H1 (cell line): Measurements from ENCODE around the gene FBXO34. TPM values are rescaled to one million over a fixed set of nuclear protein-coding genes. Genes with fewer than 3 reads are reported as not detected.

Experiments
- CTCF ChIA-PET: fragments of 300-600 bp; sonication (Branson Sonifier 250); formaldehyde crosslinking; loops from one replicate; lab custom pipeline; 2021; ENCODE audit not compliant: partially characterized antibody; lab: Charles Lee
- POLR2A ChIA-PET: fragments of 300-600 bp; sonication (Branson Sonifier 250); formaldehyde crosslinking; loops from one replicate; lab custom pipeline; 2021; ENCODE audit warnings: inconsistent platforms; ENCODE audit not compliant: partially characterized antibody; lab: Charles Lee
- DNase-seq, 2 experiments: peaks; one replicate each; pipeline versions ENCODE4 v3.0.0 to v3.0.0-alpha.2; 2010 to 2022; ENCODE audit warnings: low spot score in 2 of 2, low read depth in 1 of 2, mixed read lengths in 1 of 2
- FAIRE-seq: peaks from 2 replicates; lab custom pipeline; 2011; peaks lifted over from hg19 to GRCh38; lab: Jason Lieb, UNC
- H2AFZ ChIP-seq: 2 replicates; pipeline ENCODE4 v1.8.1; 2012; ENCODE audit warnings: low read length, inconsistent platforms
- H2AK5ac ChIP-seq: 2 replicates; pipeline ENCODE4 v1.6.1; 2013; ENCODE audit warnings: low read depth, low read length
- H2BK120ac ChIP-seq: replicated peaks from 2 replicates; pipeline ENCODE3; 2013; ENCODE audit warnings: low read depth, low read length, inconsistent platforms
- H2BK12ac ChIP-seq: 2 replicates; pipeline ENCODE4 v1.6.1; 2013; ENCODE audit warnings: low read depth, low read length
- H2BK15ac ChIP-seq: 2 replicates; pipeline ENCODE4 v1.6.1; 2013; ENCODE audit warnings: low read length
- H2BK20ac ChIP-seq: 2 replicates; pipeline ENCODE4 v1.6.1; 2013; ENCODE audit warnings: low read length
- H2BK5ac ChIP-seq: 2 replicates; pipeline ENCODE4 v1.6.1; 2013; ENCODE audit warnings: low read depth, low read length
- H3K14ac ChIP-seq: 2 replicates; pipeline ENCODE4 v1.6.1; 2013; ENCODE audit warnings: inconsistent platforms; ENCODE audit not compliant: insufficient read length
- H3K18ac ChIP-seq: 2 replicates; pipeline ENCODE4 v1.6.1; 2013; ENCODE audit warnings: low read length; ENCODE audit errors: extremely low read depth
- H3K23ac ChIP-seq: 2 replicates; pipeline ENCODE4 v1.6.1; 2013; ENCODE audit warnings: inconsistent platforms; ENCODE audit not compliant: insufficient read length
- H3K23me2 ChIP-seq: 2 replicates; pipeline ENCODE4 v1.6.1; 2013; ENCODE audit warnings: low read depth, low read length
- H3K27ac ChIP-seq: 2 replicates; pipeline ENCODE4 v1.6.1; 2011; ENCODE audit warnings: low read depth, low read length, inconsistent platforms
- H3K27me3 ChIP-seq, 4 experiments: replicated peaks in 1 of 4; 1 replicate in 1 of 4; 2 replicates in 3 of 4; pipeline versions ENCODE4 v1.6.1 to v1.8.1; 2011 to 2013; ENCODE audit warnings: low read length in 3 of 4, mild to moderate bottlenecking in 3 of 4, inconsistent platforms in 2 of 4, mixed read lengths in 2 of 4, moderate library complexity in 1 of 4; ENCODE audit not compliant: control insufficient read depth in 3 of 4, insufficient read depth in 3 of 4; ENCODE audit errors: extremely low read depth in 1 of 4
- H3K36me3 ChIP-seq, 4 experiments: 2 replicates each; pipeline versions ENCODE4 v1.6.1 to v1.8.1; 2011 to 2013; ENCODE audit warnings: mild to moderate bottlenecking in 4 of 4, low read length in 3 of 4, moderate library complexity in 2 of 4, control low read depth in 1 of 4, inconsistent platforms in 1 of 4; ENCODE audit not compliant: insufficient read depth in 4 of 4, control insufficient read depth in 2 of 4
- H3K4ac ChIP-seq: replicated peaks from 2 replicates; pipeline ENCODE3; 2013; ENCODE audit warnings: low read length, low read depth, mixed read lengths, inconsistent platforms; ENCODE audit not compliant: insufficient read length
- H3K4me1 ChIP-seq, 4 experiments: replicated peaks in 1 of 4; 1 replicate in 1 of 4; 2 replicates in 3 of 4; pipeline versions ENCODE4 v1.6.1 to v1.8.1; 2011 to 2013; ENCODE audit warnings: low read length in 3 of 4, inconsistent platforms in 2 of 4, mixed read lengths in 1 of 4; ENCODE audit not compliant: insufficient read depth in 4 of 4, control insufficient read depth in 3 of 4
- H3K4me2 ChIP-seq, 2 experiments: 2 replicates each; pipeline versions ENCODE4 v1.6.1 to v1.8.1; 2011 to 2013; ENCODE audit warnings: low read depth in 2 of 2, low read length in 2 of 2, control low read depth in 1 of 2, inconsistent platforms in 1 of 2, mild to moderate bottlenecking in 1 of 2; ENCODE audit not compliant: insufficient read depth in 1 of 2
- H3K4me3 ChIP-seq, 4 experiments: fragments of 200-600, 300-600 bp in 1 of 4; sonication (generic), shearing (Covaris generic), sonication (Bioruptor Twin) in 1 of 4; 2 replicates each; pipeline versions ENCODE4 v1.5.1 to v1.8.1; 2011 to 2016; ENCODE audit warnings: low read length in 4 of 4, low read depth in 3 of 4, control low read depth in 2 of 4, inconsistent platforms in 2 of 4, mild to moderate bottlenecking in 2 of 4, mixed read lengths in 1 of 4, moderate library complexity in 1 of 4; ENCODE audit not compliant: insufficient read depth in 2 of 4; ENCODE audit errors: extremely low read depth in 1 of 4
- H3K56ac ChIP-seq: replicated peaks from 2 replicates; pipeline ENCODE3; 2013; ENCODE audit warnings: low read depth, mild to moderate bottlenecking, mixed read lengths, low read length, inconsistent platforms; ENCODE audit not compliant: insufficient read length
- H3K79me1 ChIP-seq: 2 replicates; pipeline ENCODE4 v1.6.1; 2013; ENCODE audit warnings: low read depth, low read length, control low read depth
- H3K79me2 ChIP-seq, 2 experiments: 2 replicates each; pipeline versions ENCODE4 v1.6.1 to v1.8.1; 2012 to 2013; ENCODE audit warnings: low read length in 2 of 2, mild to moderate bottlenecking in 2 of 2, inconsistent platforms in 1 of 2; ENCODE audit not compliant: insufficient read depth in 2 of 2, control insufficient read depth in 1 of 2
- H3K9ac ChIP-seq, 4 experiments: replicated peaks in 1 of 4; 1 replicate in 1 of 4; 2 replicates in 3 of 4; pipeline versions ENCODE4 v1.6.1 to v1.8.1; 2011 to 2013; ENCODE audit warnings: low read depth in 3 of 4, low read length in 3 of 4, control low read depth in 2 of 4, mild to moderate bottlenecking in 2 of 4, moderate library complexity in 2 of 4, inconsistent platforms in 1 of 4; ENCODE audit errors: extremely low read depth in 1 of 4
- H3K9me3 ChIP-seq, 2 experiments: 2 replicates each; pipeline versions ENCODE4 v1.6.1 to v1.8.1; 2012 to 2013; ENCODE audit warnings: mild to moderate bottlenecking in 2 of 2, moderate library complexity in 2 of 2, control low read depth in 1 of 2, inconsistent platforms in 1 of 2, low read depth in 1 of 2, low read length in 1 of 2, mixed read lengths in 1 of 2; ENCODE audit not compliant: insufficient read depth in 2 of 2
- H4K20me1 ChIP-seq, 2 experiments: replicated peaks in 1 of 2; 2 replicates each; pipeline versions ENCODE3 to v1.8.1; 2011 to 2013; ENCODE audit warnings: inconsistent platforms in 2 of 2, low read length in 2 of 2, mild to moderate bottlenecking in 1 of 2; ENCODE audit not compliant: insufficient read depth in 2 of 2, control insufficient read depth in 1 of 2
- H4K5ac ChIP-seq: 2 replicates; pipeline ENCODE4 v1.6.1; 2013; ENCODE audit warnings: low read length, low read depth, mixed read lengths, inconsistent platforms; ENCODE audit not compliant: insufficient read length
- H4K8ac ChIP-seq: 2 replicates; pipeline ENCODE4 v1.8.0; 2013; ENCODE audit warnings: mild to moderate bottlenecking, moderate library complexity, low read length, inconsistent platforms; ENCODE audit not compliant: insufficient read depth; ENCODE audit errors: extremely low read depth
- H4K91ac ChIP-seq: replicated peaks from 2 replicates; pipeline ENCODE3; 2013; ENCODE audit warnings: low read length, mixed read lengths, inconsistent platforms; ENCODE audit not compliant: insufficient read length
- CBX8 ChIP-seq: fragments of 300-800, 300-1000 bp; sonication (generic); IDR thresholded peaks from 2 replicates; pipeline ENCODE4 v1.7.1; 2016; ENCODE audit warnings: low read depth, low read length, borderline replicate concordance
- CHD2 ChIP-seq: IDR thresholded peaks from 2 replicates; pipeline ENCODE4 v1.6.1; 2012; ENCODE audit warnings: low read length, improper control_type of control experiment
- JUN ChIP-seq: IDR thresholded peaks from 2 replicates; pipeline ENCODE4 v1.6.1; 2011; ENCODE audit warnings: low read depth, mild to moderate bottlenecking, improper control_type of control experiment, low read length
- KDM1A ChIP-seq: fragments of 200-600, 300-600 bp; sonication (generic); IDR thresholded peaks from 2 replicates; pipeline ENCODE4 v1.7.1; 2016; ENCODE audit warnings: mild to moderate bottlenecking, low read length, borderline replicate concordance
- RFX5 ChIP-seq: IDR thresholded peaks from 2 replicates; pipeline ENCODE4 v1.6.1; 2011; ENCODE audit warnings: low read depth, low read length, improper control_type of control experiment, borderline replicate concordance
- SIN3A ChIP-seq, 2 experiments: IDR thresholded peaks in 1 of 2; conservative IDR thresholded peaks in 1 of 2; 2 replicates each; pipeline ENCODE4 v1.6.1; 2011 to 2012; ENCODE audit warnings: low read length in 2 of 2, improper control_type of control experiment in 1 of 2, low read depth in 1 of 2, mild to moderate bottlenecking in 1 of 2
- SRF ChIP-seq: IDR thresholded peaks from 2 replicates; pipeline ENCODE4 v1.6.1; 2011; ENCODE audit warnings: mild to moderate bottlenecking, low read depth, low read length, moderate library complexity
- WGBS, 2 experiments: shearing (Covaris generic) in 1 of 2; methylation state at CpG; one replicate each; pipeline versions ENCODE4 v1.1.6 to v1.1.7; 2013 to 2015; ENCODE audit warnings: low lambda C conversion rate in 2 of 2, mixed read lengths in 2 of 2, inconsistent platforms in 1 of 2, low coverage in 1 of 2, missing lambda C conversion rate in 1 of 2; ENCODE audit not compliant: insufficient replicate concordance in 2 of 2, insufficient coverage in 1 of 2, insufficient read length in 1 of 2; ENCODE audit errors: extremely low coverage in 1 of 2, missing lambda C conversion rate in 1 of 2; 5-methylcytosine and 5-hydroxymethylcytosine counted together
- polyA plus RNA-seq, 7 experiments: library from polyadenylated mRNA; depleted of rRNA in 3 of 7; stranded (reverse) in 5 of 7; unstranded in 2 of 7; fragments of >200 nt in 5 of 7; fragments of 200-250 nt in 2 of 7; gene quantifications; 1 replicate in 5 of 7; 2 replicates in 1 of 7; 4 replicates in 1 of 7; pipeline versions ENCODE4 v1.2.1 to v1.2.3, GENCODE V29; 2011 to 2013; ENCODE audit warnings: missing spikeins in 2 of 7, mixed read lengths in 2 of 7
- total RNA-seq: library from RNA; stranded (reverse); fragmentation: NEBNext Ultra II Directional; extraction: Animal tissue kit (Norgen Biotek cat#: 25700); gene quantifications from 2 replicates; pipeline ENCODE4 v1.2.1, GENCODE V29; 2021

FBXO34 gene
- total and polyA plus RNA-seq, 2 of the 8 experiments (the other 6 are each of a cell fraction or from before 2014, with no cell fraction given), result 7.0 to 14.4 TPM

DNA sequence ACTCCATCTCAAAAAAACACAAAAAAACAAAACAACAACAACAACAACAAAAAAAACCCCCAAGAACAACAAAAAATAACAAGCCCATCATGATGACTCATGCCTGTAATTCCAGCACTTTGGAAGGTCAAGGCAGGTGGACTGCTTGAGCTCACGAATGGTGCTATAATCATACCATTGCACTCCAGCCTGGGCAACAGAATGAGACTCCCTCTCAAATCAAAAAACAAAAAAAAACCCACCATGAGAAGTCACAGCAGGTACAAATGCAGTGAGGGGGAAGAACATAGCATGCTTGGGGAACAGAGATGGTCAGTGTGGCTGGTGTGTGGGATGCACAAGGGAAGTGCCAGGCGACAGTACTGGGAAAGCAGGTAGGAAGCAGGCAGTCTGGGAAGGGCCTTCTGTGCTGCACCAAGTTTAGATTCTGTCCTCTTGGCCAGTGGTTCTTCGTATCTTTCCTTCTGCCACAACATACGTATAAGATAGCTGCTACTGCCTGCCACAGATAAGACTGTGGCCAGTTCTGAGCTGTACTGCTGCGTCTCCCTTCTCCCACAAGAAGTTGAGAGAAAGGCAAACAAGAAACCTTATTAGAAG is 112.4 kb downstream of the FBXO34 start:
- Histone ChIP-seq H3K79me2 (no peaks in the 10 kb centered on the region), H3K4ac (no peak overlapping the region), H2BK12ac (no peak overlapping the region), H3K4me1 (no peaks in the 10 kb centered on the region), H2AK5ac (no peak overlapping the region), H3K9ac (no peak overlapping the region), H3K18ac (no peak overlapping the region), H4K5ac (no peak overlapping the region), H2BK5ac (no peak overlapping the region), H4K20me1 (peaks cover 0 to 3% of the 10 kb centered on the region in 2 experiments), H3K9me3 (no peaks in the 10 kb centered on the region), H2BK15ac (no peak overlapping the region), H3K14ac (no peak overlapping the region), H3K79me1 (no peaks in the 10 kb centered on the region), H4K91ac (no peak overlapping the region), H2AFZ (no peak overlapping the region), H3K56ac (no peak overlapping the region), H3K27ac (no peak overlapping the region), H4K8ac (no peak overlapping the region), H3K36me3 (peaks cover 8 to 26% (median 18%) of the 10 kb centered on the region in 4 experiments; a peak in 7 of 8 replicates), H2BK20ac (no peak overlapping the region), H2BK120ac (no peak overlapping the region), H3K4me2 (no peak overlapping the region), H3K23ac (no peak overlapping the region), H3K23me2 (no peaks in the 10 kb centered on the region), H3K4me3 (no peak overlapping the region), H3K27me3 (no peaks in the 10 kb centered on the region)
- 89% methylated on average over 5 of the region's 5 CpGs; no CpG with 5 or more reads in 1 of the 2 experiments for WGBS, 2 experiments
- no peak for FAIRE-seq
- ChIA-PET POLR2A (no interaction called here), CTCF (interaction anchor here (0.6 kb wide), 1 partner anchor 376 kb away, joined by 3 read pairs; no protein-coding TSS in a partner anchor)
- DNase-seq, result no peak
- TF ChIP-seq JUN (no peak), RFX5 (no peak), KDM1A (no peak), CBX8 (no peak), CHD2 (no peak), SRF (no peak), SIN3A (conservative IDR thresholded peaks at IDR 0.05 in 1 of 2, IDR thresholded peaks at IDR 0.05 in 1 of 2; ENCODE audit: low read depth in 1 of 2, low read length in 2 of 2) (no peak)
